Spleen (tissue), 13 donors: ENCODE results near the gene MAGED4B. TPM values are rescaled to one million over a fixed set of nuclear protein-coding genes. Genes with fewer than 3 reads are reported as not detected.
"Not testable (repeated sequence)": the region's sequence is repeated elsewhere in the genome, so short reads cannot be mapped to it uniquely, and the experiment has no call there.

ENCODE experiments used
- DNase-seq: peaks from one replicate; pipeline ENCODE4 v3.0.0-alpha.2; 2020
- H3K27ac ChIP-seq, 8 donors: fragments of 200-600 bp; sonication (generic) in 7 of 8; 1 replicate in 4 of 8; 2 replicates in 4 of 8; pipeline versions ENCODE4 v1.5.0 to v1.8.0; 2016 to 2021; ENCODE audit warnings: inconsistent platforms in 4 of 8, mild to moderate bottlenecking in 4 of 8, moderate library complexity in 1 of 8
- H3K27me3 ChIP-seq, 7 donors: fragments of 200-600 bp; sonication (generic) in 6 of 7; replicated peaks in 1 of 7; 1 replicate in 4 of 7; 2 replicates in 3 of 7; pipeline versions ENCODE4 v1.5.0 to v1.8.0; 2016 to 2021; ENCODE audit warnings: inconsistent platforms in 3 of 7, mild to moderate bottlenecking in 1 of 7
- H3K36me3 ChIP-seq, 6 donors: fragments of 200-600 bp; sonication (generic) in 5 of 6; 1 replicate in 4 of 6; 2 replicates in 2 of 6; pipeline versions ENCODE4 v1.5.0 to v1.8.0; 2016 to 2021; ENCODE audit warnings: inconsistent platforms in 2 of 6
- H3K4me1 ChIP-seq, 6 donors: fragments of 200-600 bp; sonication (generic) in 5 of 6; 1 replicate in 3 of 6; 2 replicates in 3 of 6; pipeline versions ENCODE4 v1.5.0 to v1.8.0; 2016 to 2021; ENCODE audit warnings: inconsistent platforms in 3 of 6
- H3K4me3 ChIP-seq, 8 donors: fragments of 200-600 bp; sonication (generic) in 7 of 8; 1 replicate in 4 of 8; 2 replicates in 4 of 8; pipeline versions ENCODE4 v1.5.0 to v1.8.0; 2016 to 2021; ENCODE audit warnings: inconsistent platforms in 4 of 8, mild to moderate bottlenecking in 4 of 8, moderate library complexity in 2 of 8
- H3K9me3 ChIP-seq, 8 donors: fragments of 200-600 bp; sonication (generic) in 7 of 8; 1 replicate in 4 of 8; 2 replicates in 4 of 8; pipeline versions ENCODE4 v1.5.0 to v1.8.0; 2016 to 2021; ENCODE audit warnings: inconsistent platforms in 4 of 8
- POLR2A ChIP-seq, 3 donors: fragments of 450-650 bp; IDR thresholded peaks; one replicate each; pipeline ENCODE4 v1.5.1; 2017; ENCODE audit warnings: antibody characterized with exemption in 3 of 3, mild to moderate bottlenecking in 1 of 3
- POLR2AphosphoS5 ChIP-seq, 3 donors: sonication (generic); formaldehyde crosslinking; IDR thresholded peaks; one replicate each; pipeline ENCODE4 v1.5.1; 2017; ENCODE audit warnings: antibody characterized with exemption in 3 of 3
- WGBS, 5 donors: extraction: QIAGEN DNeasy Blood & Tissue Kit in 3 of 5; methylation state at CpG; one replicate each; pipeline versions ENCODE4 v1.1.5 to v1.1.7; 2013 to 2018; 5-methylcytosine and 5-hydroxymethylcytosine counted together
- intact Hi-C: fragments of 100-400 bp; cut with DNase I; formaldehyde crosslinking; loops from one replicate; pipeline ENCODE4 v1.15.0; 2023; ENCODE audit warnings: low total_unique reads
- long read RNA-seq, 2 donors: transcript quantifications; one replicate each; lab custom pipeline, GENCODE V29; 2026
- polyA plus RNA-seq, 3 donors: library from polyadenylated mRNA; stranded (reverse); fragments of 200-250 nt; gene quantifications; one replicate each; pipeline ENCODE4 v1.2.1, GENCODE V29; 2013
- total RNA-seq, 7 donors: library from RNA; depleted of rRNA in 3 of 7; stranded (reverse); fragments of >200 nt in 3 of 7; fragmentation: NEBNext Ultra II Directional in 4 of 7; extraction: Animal tissue kit (Norgen Biotek cat#: 25700) in 4 of 7; gene quantifications; one replicate each; pipeline versions ENCODE4 v1.1.0 to v1.2.1, GENCODE V29; 2016 to 2021
- TF ChIP-seq, protein P1 (sequence below), 11 experiments: fragments of 200-600 bp in 7 of 11; fragments of 450-650 bp in 4 of 11; sonication (generic) in 4 of 11; IDR thresholded peaks in 8 of 11; conservative IDR thresholded peaks in 3 of 11; 1 replicate in 7 of 11; 2 replicates in 4 of 11; pipeline versions ENCODE4 v1.4.0 to v1.8.0; 2016 to 2021; ENCODE audit warnings: antibody characterized with exemption in 11 of 11, inconsistent platforms in 4 of 11, mild to moderate bottlenecking in 1 of 11
- donor health status: healthy with polysubstance abuse.
- donor health status: DM: no; HTN: no; CAD: no; lungs with moderate emphysema.
- donor health status: DM: no; HTN: no; CAD: no.
- donor health status: Bipolar disorder and iron deficiency.
- donor health status: healthy.
- donor health status: DM: no; HTN: no; CAD: no.
- donor health status: DM: yes; HTN: yes; CAD: no.

The MAGED4B gene, protein sequence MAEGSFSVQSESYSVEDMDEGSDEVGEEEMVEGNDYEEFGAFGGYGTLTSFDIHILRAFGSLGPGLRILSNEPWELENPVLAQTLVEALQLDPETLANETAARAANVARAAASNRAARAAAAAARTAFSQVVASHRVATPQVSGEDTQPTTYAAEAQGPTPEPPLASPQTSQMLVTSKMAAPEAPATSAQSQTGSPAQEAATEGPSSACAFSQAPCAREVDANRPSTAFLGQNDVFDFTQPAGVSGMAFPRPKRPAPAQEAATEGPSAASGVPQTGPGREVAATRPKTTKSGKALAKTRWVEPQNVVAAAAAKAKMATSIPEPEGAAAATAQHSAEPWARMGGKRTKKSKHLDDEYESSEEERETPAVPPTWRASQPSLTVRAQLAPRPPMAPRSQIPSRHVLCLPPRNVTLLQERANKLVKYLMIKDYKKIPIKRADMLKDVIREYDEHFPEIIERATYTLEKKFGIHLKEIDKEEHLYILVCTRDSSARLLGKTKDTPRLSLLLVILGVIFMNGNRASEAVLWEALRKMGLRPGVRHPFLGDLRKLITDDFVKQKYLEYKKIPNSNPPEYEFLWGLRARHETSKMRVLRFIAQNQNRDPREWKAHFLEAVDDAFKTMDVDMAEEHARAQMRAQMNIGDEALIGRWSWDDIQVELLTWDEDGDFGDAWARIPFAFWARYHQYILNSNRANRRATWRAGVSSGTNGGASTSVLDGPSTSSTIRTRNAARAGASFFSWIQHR
- total RNA-seq (1 to 10 TPM; 2.9 to 9.2 (median 5.1) TPM), polyA plus RNA-seq (1 to 10 TPM; 4.5 to 9.6 (median 9.0) TPM)
- long read RNA-seq, donor 1, partial matches to known transcripts: 12 of 12 reads
- long read RNA-seq, donor 1, other reads (novel, unspliced or antisense): 0 of 12 reads
- long read RNA-seq, donor 2, partial matches to known transcripts: 0 of 2 reads
- long read RNA-seq, donor 2, other reads (novel, unspliced or antisense): 0 of 2 reads

DNA sequence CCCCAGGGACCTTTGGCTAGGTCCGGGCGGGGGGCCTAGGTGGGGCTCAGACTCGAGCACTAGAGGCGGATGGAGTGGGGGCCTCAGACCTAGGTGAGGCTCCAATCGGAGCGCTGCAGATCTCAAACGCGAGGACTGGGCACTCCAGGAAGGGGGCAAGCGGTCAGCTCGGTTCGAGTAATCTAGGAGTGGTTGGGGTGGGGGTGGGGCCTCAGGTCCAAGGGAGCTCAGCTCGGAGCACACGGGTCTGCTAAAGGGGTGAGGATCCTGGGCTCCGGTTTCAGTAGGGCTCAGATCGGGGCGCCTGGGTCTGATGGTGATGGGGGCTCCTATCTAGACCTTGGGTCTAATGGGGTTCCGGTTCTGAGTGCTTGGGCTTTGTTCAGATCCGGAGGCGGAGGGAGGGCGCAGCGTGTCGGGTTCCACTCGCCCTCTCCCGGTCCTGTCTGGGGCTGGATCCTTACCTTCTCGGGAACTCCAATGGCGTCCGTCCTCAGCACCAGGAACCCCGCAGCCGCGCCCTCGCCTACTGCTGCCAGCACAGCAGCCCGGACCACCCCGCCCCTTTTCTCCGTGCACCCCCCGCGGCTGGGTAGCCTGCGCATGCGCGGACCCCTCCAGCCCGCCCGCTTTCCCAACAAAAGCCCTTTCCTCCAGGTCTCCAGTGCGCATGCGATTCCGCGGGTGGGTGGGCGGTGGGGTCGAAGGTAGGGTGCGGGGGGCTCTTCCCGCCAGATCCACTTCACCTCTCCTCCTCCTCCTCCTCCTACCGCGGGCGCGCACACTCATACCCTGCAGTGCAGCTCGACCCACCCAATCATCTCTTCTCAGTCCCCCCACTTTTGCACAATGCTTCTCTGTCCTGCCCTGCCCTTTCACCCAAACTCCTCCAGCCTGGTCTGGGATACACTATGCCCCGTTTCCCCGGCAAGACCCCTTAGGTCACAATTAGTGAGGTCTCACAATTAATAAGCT lies at the start of gene MAGED4B:
Gene MAGED4B (minus strand): TSS at position 518 of the 975 bp plus-strand sequence. CDS start 1,011 bp downstream, outside the sequence.
- DNase-seq, H3K36me3 ChIP-seq, H3K4me1 ChIP-seq, H3K27ac ChIP-seq, intact Hi-C loops, H3K27me3 ChIP-seq, H3K4me3 ChIP-seq, H3K9me3 ChIP-seq: not testable (repeated sequence)
- no CpG with 5 or more reads among the region's 56 CpGs for WGBS, 5 donors

DNA sequence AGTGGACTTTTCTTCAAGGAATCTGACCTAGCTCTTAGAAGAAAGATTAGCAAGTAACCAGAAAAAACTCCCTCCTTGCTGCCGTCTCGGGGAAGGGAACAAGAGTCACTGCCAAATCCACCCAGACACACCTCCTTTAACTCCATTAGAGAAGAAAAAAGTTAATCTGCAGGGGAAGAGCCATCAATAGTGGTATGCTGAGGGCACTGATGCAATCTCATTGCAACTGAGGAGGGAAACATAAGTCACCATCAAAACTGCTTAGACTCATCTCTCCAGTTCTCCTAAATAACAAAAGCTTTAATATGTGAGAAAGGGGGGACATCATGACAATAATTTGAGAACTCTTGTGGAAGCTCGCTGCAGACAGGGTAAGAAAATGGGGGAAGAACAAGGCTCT lies 49.3 kb upstream of the MAGED4B start:
- WGBS, 5 donors: 67 to 87% (median 74%) methylated on average over 3 of the region's 3 CpGs
- Histone ChIP-seq H3K4me3 (no peak overlapping the region), H3K27me3 (no peaks in the 10 kb centered on the region), H3K27ac (no peak overlapping the region), H3K4me1 (no peaks in the 10 kb centered on the region), H3K9me3 (no peaks in the 10 kb centered on the region), H3K36me3 (no peaks in the 10 kb centered on the region)
- TF ChIP-seq POLR2AphosphoS5 (IDR thresholded peaks at IDR 0.05) (no peak), POLR2A (IDR thresholded peaks at IDR 0.05) (no peak)
- TF ChIP-seq, protein P1, sequence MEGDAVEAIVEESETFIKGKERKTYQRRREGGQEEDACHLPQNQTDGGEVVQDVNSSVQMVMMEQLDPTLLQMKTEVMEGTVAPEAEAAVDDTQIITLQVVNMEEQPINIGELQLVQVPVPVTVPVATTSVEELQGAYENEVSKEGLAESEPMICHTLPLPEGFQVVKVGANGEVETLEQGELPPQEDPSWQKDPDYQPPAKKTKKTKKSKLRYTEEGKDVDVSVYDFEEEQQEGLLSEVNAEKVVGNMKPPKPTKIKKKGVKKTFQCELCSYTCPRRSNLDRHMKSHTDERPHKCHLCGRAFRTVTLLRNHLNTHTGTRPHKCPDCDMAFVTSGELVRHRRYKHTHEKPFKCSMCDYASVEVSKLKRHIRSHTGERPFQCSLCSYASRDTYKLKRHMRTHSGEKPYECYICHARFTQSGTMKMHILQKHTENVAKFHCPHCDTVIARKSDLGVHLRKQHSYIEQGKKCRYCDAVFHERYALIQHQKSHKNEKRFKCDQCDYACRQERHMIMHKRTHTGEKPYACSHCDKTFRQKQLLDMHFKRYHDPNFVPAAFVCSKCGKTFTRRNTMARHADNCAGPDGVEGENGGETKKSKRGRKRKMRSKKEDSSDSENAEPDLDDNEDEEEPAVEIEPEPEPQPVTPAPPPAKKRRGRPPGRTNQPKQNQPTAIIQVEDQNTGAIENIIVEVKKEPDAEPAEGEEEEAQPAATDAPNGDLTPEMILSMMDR (IDR thresholded peaks at IDR 0.05 in 8 of 11, conservative IDR thresholded peaks at IDR 0.05 in 3 of 11): no peak
- intact Hi-C loops: no loop called here
- DNase-seq: no peak

DNA sequence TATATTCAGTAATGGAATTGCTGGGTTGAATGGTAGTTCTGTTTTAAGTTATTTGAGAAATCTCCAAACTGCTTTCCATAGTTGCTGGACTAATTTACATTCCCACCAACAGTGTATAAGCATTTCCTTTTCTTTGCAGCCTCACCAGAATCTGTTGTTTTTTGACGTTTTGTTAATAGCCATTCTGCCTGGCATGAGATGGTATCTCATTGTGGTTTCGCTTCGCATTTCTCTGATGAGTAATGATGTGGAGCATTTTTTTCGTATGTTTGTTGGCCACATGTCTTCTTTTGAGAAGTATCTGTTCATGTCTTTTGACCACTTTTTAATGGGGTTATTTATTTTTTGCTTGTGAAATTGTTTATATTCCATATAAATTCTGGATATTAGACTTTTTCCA lies 13.6 kb upstream of the MAGED4B start:
- H3K27ac ChIP-seq: no peak overlapping the region
- no peaks in the 10 kb centered on the region for H3K36me3 ChIP-seq

More for the DNA sequence above, 13.6 kb upstream of the MAGED4B start:
- TF ChIP-seq, protein P1 (IDR thresholded peaks at IDR 0.05 in 8 of 11, conservative IDR thresholded peaks at IDR 0.05 in 3 of 11): no peak
- TF ChIP-seq POLR2A (IDR thresholded peaks at IDR 0.05) (no peak), POLR2AphosphoS5 (IDR thresholded peaks at IDR 0.05) (no peak)
- Histone ChIP-seq H3K4me3 (no peak overlapping the region), H3K4me1 (no peaks in the 10 kb centered on the region), H3K27me3 (no peaks in the 10 kb centered on the region), H3K9me3 (no peaks in the 10 kb centered on the region)
- 16 to 52% (median 41%) methylated on average over 4 of the region's 4 CpGs for WGBS, 5 donors
- DNase-seq: no peak
- intact Hi-C loops: no loop called here
